ENCODE measurements around the gene DCHS1.

DNA sequence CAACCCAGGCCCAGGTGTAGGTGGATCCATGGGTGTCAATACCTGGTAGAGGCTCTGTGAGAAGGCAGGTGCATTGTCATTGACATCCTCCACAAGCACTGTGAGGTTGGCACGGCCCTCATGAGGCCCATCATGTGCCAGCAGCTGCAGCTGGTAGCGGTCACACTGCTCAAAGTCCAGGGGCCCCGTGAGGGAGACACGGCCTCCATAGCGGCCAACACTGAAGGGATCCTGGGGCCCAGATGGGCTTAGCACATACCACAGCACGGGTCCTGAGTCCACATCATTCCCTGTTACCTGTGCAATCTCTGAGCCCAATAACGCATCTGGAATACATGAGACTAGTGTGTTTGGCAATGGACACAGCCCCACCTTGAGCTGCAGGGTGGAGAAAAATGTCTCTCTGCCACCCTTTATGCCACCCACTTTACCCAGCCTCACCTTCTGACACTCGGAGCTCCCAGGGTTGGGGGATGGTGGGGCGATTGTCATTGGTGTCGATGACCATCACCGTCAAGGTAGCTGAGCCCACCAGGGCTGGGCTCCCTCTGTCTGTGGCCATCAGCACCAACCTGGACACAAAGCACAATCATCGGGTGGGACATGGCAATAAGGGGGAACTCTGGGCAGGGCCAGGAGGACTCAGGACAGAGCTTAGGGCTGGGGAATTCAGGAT is 30.3 kb downstream of the DCHS1 start:
- TF ChIP-seq, protein P1, sequence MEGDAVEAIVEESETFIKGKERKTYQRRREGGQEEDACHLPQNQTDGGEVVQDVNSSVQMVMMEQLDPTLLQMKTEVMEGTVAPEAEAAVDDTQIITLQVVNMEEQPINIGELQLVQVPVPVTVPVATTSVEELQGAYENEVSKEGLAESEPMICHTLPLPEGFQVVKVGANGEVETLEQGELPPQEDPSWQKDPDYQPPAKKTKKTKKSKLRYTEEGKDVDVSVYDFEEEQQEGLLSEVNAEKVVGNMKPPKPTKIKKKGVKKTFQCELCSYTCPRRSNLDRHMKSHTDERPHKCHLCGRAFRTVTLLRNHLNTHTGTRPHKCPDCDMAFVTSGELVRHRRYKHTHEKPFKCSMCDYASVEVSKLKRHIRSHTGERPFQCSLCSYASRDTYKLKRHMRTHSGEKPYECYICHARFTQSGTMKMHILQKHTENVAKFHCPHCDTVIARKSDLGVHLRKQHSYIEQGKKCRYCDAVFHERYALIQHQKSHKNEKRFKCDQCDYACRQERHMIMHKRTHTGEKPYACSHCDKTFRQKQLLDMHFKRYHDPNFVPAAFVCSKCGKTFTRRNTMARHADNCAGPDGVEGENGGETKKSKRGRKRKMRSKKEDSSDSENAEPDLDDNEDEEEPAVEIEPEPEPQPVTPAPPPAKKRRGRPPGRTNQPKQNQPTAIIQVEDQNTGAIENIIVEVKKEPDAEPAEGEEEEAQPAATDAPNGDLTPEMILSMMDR (IDR thresholded peaks at IDR 0.05): no peak
- no peak for TF ChIP-seq JUN (CRISPR knock-in tag; IDR thresholded peaks at IDR 0.05)
- TF ChIP-seq, protein P2, sequence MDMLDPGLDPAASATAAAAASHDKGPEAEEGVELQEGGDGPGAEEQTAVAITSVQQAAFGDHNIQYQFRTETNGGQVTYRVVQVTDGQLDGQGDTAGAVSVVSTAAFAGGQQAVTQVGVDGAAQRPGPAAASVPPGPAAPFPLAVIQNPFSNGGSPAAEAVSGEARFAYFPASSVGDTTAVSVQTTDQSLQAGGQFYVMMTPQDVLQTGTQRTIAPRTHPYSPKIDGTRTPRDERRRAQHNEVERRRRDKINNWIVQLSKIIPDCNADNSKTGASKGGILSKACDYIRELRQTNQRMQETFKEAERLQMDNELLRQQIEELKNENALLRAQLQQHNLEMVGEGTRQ (CRISPR knock-in tag; IDR thresholded peaks at IDR 0.05): no peak
- TF ChIP-seq NFYB (CRISPR knock-in tag; conservative IDR thresholded peaks at IDR 0.05; ENCODE audit: low read depth): no peak
- TF ChIP-seq, protein P3, sequence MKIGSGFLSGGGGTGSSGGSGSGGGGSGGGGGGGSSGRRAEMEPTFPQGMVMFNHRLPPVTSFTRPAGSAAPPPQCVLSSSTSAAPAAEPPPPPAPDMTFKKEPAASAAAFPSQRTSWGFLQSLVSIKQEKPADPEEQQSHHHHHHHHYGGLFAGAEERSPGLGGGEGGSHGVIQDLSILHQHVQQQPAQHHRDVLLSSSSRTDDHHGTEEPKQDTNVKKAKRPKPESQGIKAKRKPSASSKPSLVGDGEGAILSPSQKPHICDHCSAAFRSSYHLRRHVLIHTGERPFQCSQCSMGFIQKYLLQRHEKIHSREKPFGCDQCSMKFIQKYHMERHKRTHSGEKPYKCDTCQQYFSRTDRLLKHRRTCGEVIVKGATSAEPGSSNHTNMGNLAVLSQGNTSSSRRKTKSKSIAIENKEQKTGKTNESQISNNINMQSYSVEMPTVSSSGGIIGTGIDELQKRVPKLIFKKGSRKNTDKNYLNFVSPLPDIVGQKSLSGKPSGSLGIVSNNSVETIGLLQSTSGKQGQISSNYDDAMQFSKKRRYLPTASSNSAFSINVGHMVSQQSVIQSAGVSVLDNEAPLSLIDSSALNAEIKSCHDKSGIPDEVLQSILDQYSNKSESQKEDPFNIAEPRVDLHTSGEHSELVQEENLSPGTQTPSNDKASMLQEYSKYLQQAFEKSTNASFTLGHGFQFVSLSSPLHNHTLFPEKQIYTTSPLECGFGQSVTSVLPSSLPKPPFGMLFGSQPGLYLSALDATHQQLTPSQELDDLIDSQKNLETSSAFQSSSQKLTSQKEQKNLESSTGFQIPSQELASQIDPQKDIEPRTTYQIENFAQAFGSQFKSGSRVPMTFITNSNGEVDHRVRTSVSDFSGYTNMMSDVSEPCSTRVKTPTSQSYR (CRISPR knock-in tag; IDR thresholded peaks at IDR 0.05): no peak
